H9 (cell line): ENCODE data around the gene RABGAP1L. TPM values are rescaled to one million over a fixed set of nuclear protein-coding genes. Genes with fewer than 3 reads are reported as not detected.

Source experiments
- DNase-seq: peaks from one replicate; pipeline ENCODE4 v3.0.0-alpha.2; 2017
- H2AFZ ChIP-seq: one replicate; pipeline ENCODE4 v1.6.1; 2013; ENCODE audit warnings: mild to moderate bottlenecking, low read length, control low read depth, moderate library complexity
- H2AK5ac ChIP-seq: 2 replicates; pipeline ENCODE4 v1.6.1; 2013; ENCODE audit warnings: low read length, control low read depth, mixed read lengths; ENCODE audit not compliant: insufficient read length
- H2BK120ac ChIP-seq: one replicate; pipeline ENCODE4 v1.6.1; 2013; ENCODE audit warnings: low read depth, mild to moderate bottlenecking, low read length, control low read depth, inconsistent platforms; ENCODE audit not compliant: poor library complexity, severe bottlenecking
- H2BK12ac ChIP-seq: 2 replicates; pipeline ENCODE4 v1.6.1; 2013; ENCODE audit warnings: low read length, control low read depth, mixed read lengths, low read depth; ENCODE audit not compliant: insufficient read length
- H2BK15ac ChIP-seq: 2 replicates; pipeline ENCODE4 v1.6.1; 2013; ENCODE audit warnings: low read depth, low read length, control low read depth
- H2BK20ac ChIP-seq: one replicate; pipeline ENCODE4 v1.6.1; 2013; ENCODE audit warnings: low read depth, mild to moderate bottlenecking, low read length, control low read depth, inconsistent platforms; ENCODE audit not compliant: poor library complexity, severe bottlenecking
- H2BK5ac ChIP-seq: 2 replicates; pipeline ENCODE4 v1.6.1; 2013; ENCODE audit warnings: low read length, control low read depth, mixed read lengths; ENCODE audit not compliant: insufficient read length
- H3K14ac ChIP-seq: 2 replicates; pipeline ENCODE4 v1.6.1; 2013; ENCODE audit warnings: low read length, control low read depth; ENCODE audit not compliant: insufficient read depth
- H3K18ac ChIP-seq: 2 replicates; pipeline ENCODE4 v1.6.1; 2013; ENCODE audit warnings: low read depth, mild to moderate bottlenecking, mixed read lengths, low read length, control low read depth; ENCODE audit not compliant: insufficient read length
- H3K23ac ChIP-seq: 2 replicates; pipeline ENCODE4 v1.6.1; 2013; ENCODE audit warnings: low read length, control low read depth, mixed read lengths, low read depth; ENCODE audit not compliant: insufficient read length
- H3K23me2 ChIP-seq: 2 replicates; pipeline ENCODE4 v1.6.1; 2013; ENCODE audit warnings: low read depth, mild to moderate bottlenecking, mixed read lengths, low read length, control low read depth; ENCODE audit not compliant: insufficient read length, poor library complexity, severe bottlenecking
- H3K27ac ChIP-seq: 2 replicates; pipeline ENCODE4 v1.5.1; 2013; ENCODE audit warnings: low read length, control low read depth, mixed read lengths, low read depth; ENCODE audit not compliant: insufficient read length
- H3K27me3 ChIP-seq: 2 replicates; pipeline ENCODE4 v1.6.1; 2013; ENCODE audit warnings: low read length, control low read depth, inconsistent platforms; ENCODE audit not compliant: insufficient read depth
- H3K4ac ChIP-seq: 2 replicates; pipeline ENCODE4 v1.6.1; 2013; ENCODE audit warnings: low read depth, mild to moderate bottlenecking, control low read depth, inconsistent platforms, low read length, moderate library complexity
- H3K4me1 ChIP-seq: 2 replicates; pipeline ENCODE4 v1.6.1; 2013; ENCODE audit warnings: low read length, control low read depth, inconsistent platforms; ENCODE audit not compliant: insufficient read depth
- H3K4me2 ChIP-seq: 2 replicates; pipeline ENCODE4 v1.6.1; 2013; ENCODE audit warnings: low read length, control low read depth, mixed read lengths; ENCODE audit not compliant: insufficient read length, insufficient read depth
- H3K56ac ChIP-seq: 2 replicates; pipeline ENCODE4 v1.6.1; 2013; ENCODE audit warnings: low read depth, mild to moderate bottlenecking, mixed read lengths, low read length, control low read depth; ENCODE audit not compliant: insufficient read length
- H3K79me1 ChIP-seq: 2 replicates; pipeline ENCODE4 v1.6.1; 2013; ENCODE audit warnings: low read depth, mild to moderate bottlenecking, moderate library complexity, low read length, control low read depth, inconsistent platforms; ENCODE audit not compliant: insufficient read depth, poor library complexity, severe bottlenecking
- H3K79me2 ChIP-seq: 2 replicates; pipeline ENCODE4 v1.6.1; 2013; ENCODE audit warnings: low read length, control low read depth, inconsistent platforms; ENCODE audit not compliant: insufficient read depth
- H3K9ac ChIP-seq: 2 replicates; pipeline ENCODE4 v1.6.1; 2013; ENCODE audit warnings: low read length, control low read depth, mixed read lengths; ENCODE audit not compliant: insufficient read length; ENCODE audit errors: extremely low read depth
- H3K9me3 ChIP-seq: one replicate; pipeline ENCODE4 v1.6.1; 2013; ENCODE audit warnings: low read depth, low read length, inconsistent platforms; ENCODE audit not compliant: control insufficient read depth
- H3T11ph ChIP-seq: one replicate; pipeline ENCODE4 v1.6.1; 2013; ENCODE audit warnings: mild to moderate bottlenecking, low read length, control low read depth, inconsistent platforms
- H4K20me1 ChIP-seq: one replicate; pipeline ENCODE4 v1.6.1; 2013; ENCODE audit not compliant: control insufficient read depth, insufficient read length, insufficient read depth
- H4K5ac ChIP-seq: 2 replicates; pipeline ENCODE4 v1.6.1; 2013; ENCODE audit warnings: low read depth, mild to moderate bottlenecking, mixed read lengths, low read length, control low read depth; ENCODE audit not compliant: insufficient read length
- H4K8ac ChIP-seq: replicated peaks from 2 replicates; pipeline ENCODE4 v1.6.1; 2013; ENCODE audit warnings: low read length, control low read depth, mixed read lengths, low read depth; ENCODE audit not compliant: insufficient read length
- H4K91ac ChIP-seq: 2 replicates; pipeline ENCODE4 v1.6.1; 2013; ENCODE audit warnings: low read depth, mild to moderate bottlenecking, moderate library complexity, mixed read lengths, low read length, control low read depth; ENCODE audit not compliant: insufficient read length
- H3K27ac Mint-ChIP-seq, 3 experiments: 2 replicates in 2 of 3; 3 replicates in 1 of 3; pipeline ENCODE4 v1.8.0; 2020 to 2021; ENCODE audit warnings: mixed read lengths in 3 of 3, mild to moderate bottlenecking in 1 of 3, moderate library complexity in 1 of 3
- H3K27me3 Mint-ChIP-seq: 2 replicates; pipeline ENCODE4 v1.8.0; 2021; ENCODE audit warnings: low read depth, mild to moderate bottlenecking, moderate library complexity, mixed read lengths
- H3K36me3 Mint-ChIP-seq, 3 experiments: 2 replicates in 2 of 3; 3 replicates in 1 of 3; pipeline ENCODE4 v1.8.0; 2020 to 2021; ENCODE audit warnings: low read depth in 3 of 3, mixed read lengths in 3 of 3; ENCODE audit not compliant: insufficient read depth in 1 of 3
- H3K4me1 Mint-ChIP-seq, 2 experiments: 2 replicates each; pipeline ENCODE4 v1.8.0; 2020; ENCODE audit warnings: mixed read lengths in 2 of 2
- H3K4me3 Mint-ChIP-seq, 2 experiments: 2 replicates in 1 of 2; 3 replicates in 1 of 2; pipeline ENCODE4 v1.8.0; 2020 to 2021; ENCODE audit warnings: mild to moderate bottlenecking in 2 of 2, mixed read lengths in 2 of 2, moderate library complexity in 1 of 2
- H3K9me3 Mint-ChIP-seq, 2 experiments: 2 replicates in 1 of 2; 3 replicates in 1 of 2; pipeline ENCODE4 v1.8.0; 2020; ENCODE audit warnings: mild to moderate bottlenecking in 2 of 2, mixed read lengths in 2 of 2, moderate library complexity in 1 of 2
- CTCF ChIP-seq: fragments of 200-600 bp; sonication (generic); conservative IDR thresholded peaks from 3 replicates; pipeline ENCODE4 v1.8.0; 2021; ENCODE audit warnings: antibody characterized with exemption, mild to moderate bottlenecking
- WGBS: extraction: QIAGEN DNeasy Blood & Tissue Kit; methylation state at CpG from one replicate; pipeline ENCODE4 v1.1.7; 2013; ENCODE audit warnings: missing lambda C conversion rate, low lambda C conversion rate, mixed read lengths; ENCODE audit not compliant: insufficient read length; ENCODE audit errors: extremely low coverage; 5-methylcytosine and 5-hydroxymethylcytosine counted together
- total RNA-seq: library from RNA; stranded (reverse); gene quantifications from 2 replicates; pipeline ENCODE4 v1.2.1, GENCODE V29; 2021

RABGAP1L gene
- total RNA-seq, 1 experiment from 2014 or later = 147 TPM

- Histone ChIP-seq H3K79me2 (no peaks in the 10 kb centered on the region), H3K9ac (no peak overlapping the region), H3K27me3 (no peaks in the 10 kb centered on the region), H3K27ac (no peak overlapping the region), H3K4me2 (no peak overlapping the region), H2BK15ac (no peak overlapping the region), H3K56ac (no peak overlapping the region), H4K8ac (no peak overlapping the region), H4K91ac (no peak overlapping the region), H2BK120ac (no peak overlapping the region), H3K79me1 (no peaks in the 10 kb centered on the region), H2BK12ac (no peak overlapping the region), H3K4me1 (no peaks in the 10 kb centered on the region), H4K5ac (no peak overlapping the region), H3T11ph (no peak overlapping the region), H2AFZ (no peak overlapping the region), H3K4ac (no peak overlapping the region), H2AK5ac (no peak overlapping the region), H3K23ac (no peak overlapping the region), H3K18ac (no peak overlapping the region), H3K9me3 (peaks cover 6% of the 10 kb centered on the region), H2BK20ac (no peak overlapping the region), H3K23me2 (no peaks in the 10 kb centered on the region), H3K14ac (no peak overlapping the region), H2BK5ac (no peak overlapping the region), H4K20me1 (no peaks in the 10 kb centered on the region)
- Mint-ChIP-seq H3K9me3 (peaks cover 11 to 12% of the 10 kb centered on the region in 2 experiments; a peak in 4 of 5 replicates), H3K36me3 (peaks cover 4 to 12% (median 6%) of the 10 kb centered on the region in 3 experiments; a peak in 6 of 7 replicates), H3K27me3 (no peaks in the 10 kb centered on the region), H3K4me1 (no peaks in the 10 kb centered on the region; a peak in 1 of 4 replicates), H3K27ac (peak overlapping the region in 2 of 3 experiments; percentile 80 to 87; a peak in 2 of 7 replicates), H3K4me3 (no peak overlapping the region)
- WGBS = no CpG with 5 or more reads among the region's 10 CpGs
- peak; percentile 68 for DNase-seq
- TF ChIP-seq CTCF = peak; percentile 60
Measured at GRCh38 chr1:174297351-174297750, 138.0 kb downstream of the RABGAP1L start.
